ENCODE results near the gene KRTAP5-4.
"Not testable (repeated sequence)": the region's sequence is repeated elsewhere in the genome, so short reads cannot be mapped to it uniquely, and the experiment has no call there.

KRTAP5-4 gene

GRCh38 chr11:1604711-1605110 lies 17.2 kb downstream of the KRTAP5-4 start:
- Histone ChIP-seq H3K9ac (ENCODE audit: low read length) (no peak overlapping the region), H3K4me1 (ENCODE audit: insufficient read depth, low read length) (no peaks in the 10 kb centered on the region), H3K27me3 (ENCODE audit: control insufficient read depth in 1 of 2, insufficient read depth in 2 of 2, low read length in 2 of 2) (peaks cover 0 to 16% of the 10 kb centered on the region in 2 donors)

GRCh38 chr11:1604181-1604580 lies 17.8 kb downstream of the KRTAP5-4 start:
- H3K9me3 ChIP-seq (ENCODE audit: low read length): no peaks in the 10 kb centered on the region
- H3K36me3 ChIP-seq (ENCODE audit: insufficient read depth, low read length): no peaks in the 10 kb centered on the region
- H3K4me3 ChIP-seq (ENCODE audit: low read depth in 1 of 2, low read length in 2 of 2): no peak overlapping the region
- peaks cover 0 to 16% of the 10 kb centered on the region in 2 donors for H3K27me3 ChIP-seq (ENCODE audit: control insufficient read depth in 1 of 2, insufficient read depth in 2 of 2, low read length in 2 of 2)
- H3K9ac ChIP-seq (ENCODE audit: low read length): no peak overlapping the region
- H3K4me1 ChIP-seq (ENCODE audit: insufficient read depth, low read length): no peaks in the 10 kb centered on the region
- H3K27ac ChIP-seq (ENCODE audit: low read depth, low read length): no peak overlapping the region

More at GRCh38 chr11:1604711-1605110, 17.2 kb downstream of the KRTAP5-4 start:
- no peak overlapping the region for H3K4me3 ChIP-seq (ENCODE audit: low read depth in 1 of 2, low read length in 2 of 2)
- no peaks in the 10 kb centered on the region for H3K9me3 ChIP-seq (ENCODE audit: low read length)
- H3K36me3 ChIP-seq (ENCODE audit: insufficient read depth, low read length): no peaks in the 10 kb centered on the region
- H3K27ac ChIP-seq (ENCODE audit: low read depth, low read length): no peak overlapping the region

GRCh38 chr11:1603629-1604028 lies 18.3 kb downstream of the KRTAP5-4 start:
- Histone ChIP-seq H3K27me3 (ENCODE audit: control insufficient read depth in 1 of 2, insufficient read depth in 2 of 2, low read length in 2 of 2) (peaks cover 0 to 16% of the 10 kb centered on the region in 2 donors), H3K9me3 (ENCODE audit: low read length) (no peaks in the 10 kb centered on the region), H3K36me3 (ENCODE audit: insufficient read depth, low read length) (no peaks in the 10 kb centered on the region), H3K9ac (ENCODE audit: low read length) (no peak overlapping the region), H3K27ac (ENCODE audit: low read depth, low read length) (no peak overlapping the region), H3K4me3 (ENCODE audit: low read depth in 1 of 2, low read length in 2 of 2) (no peak overlapping the region), H3K4me1 (ENCODE audit: insufficient read depth, low read length) (no peaks in the 10 kb centered on the region)

GRCh38 chr11:1601663-1602062 lies 20.3 kb downstream of the KRTAP5-4 start:
- not testable (repeated sequence) for H3K27ac ChIP-seq (ENCODE audit: low read depth, low read length); H3K27me3 ChIP-seq (ENCODE audit: control insufficient read depth in 1 of 2, insufficient read depth in 2 of 2, low read length in 2 of 2); H3K36me3 ChIP-seq (ENCODE audit: insufficient read depth, low read length); H3K9ac ChIP-seq (ENCODE audit: low read length); H3K4me1 ChIP-seq (ENCODE audit: insufficient read depth, low read length); H3K9me3 ChIP-seq (ENCODE audit: low read length); H3K4me3 ChIP-seq (ENCODE audit: low read depth in 1 of 2, low read length in 2 of 2)

GRCh38 chr11:1600626-1601025 lies 21.3 kb downstream of the KRTAP5-4 start:
- Histone ChIP-seq H3K9me3 (ENCODE audit: low read length) (no peaks in the 10 kb centered on the region), H3K27ac (ENCODE audit: low read depth, low read length) (no peak overlapping the region), H3K36me3 (ENCODE audit: insufficient read depth, low read length) (no peaks in the 10 kb centered on the region), H3K9ac (ENCODE audit: low read length) (no peak overlapping the region), H3K4me3 (ENCODE audit: low read depth in 1 of 2, low read length in 2 of 2) (no peak overlapping the region), H3K4me1 (ENCODE audit: insufficient read depth, low read length) (no peaks in the 10 kb centered on the region), H3K27me3 (ENCODE audit: control insufficient read depth in 1 of 2, insufficient read depth in 2 of 2, low read length in 2 of 2) (peaks cover 0 to 8% of the 10 kb centered on the region in 2 donors)

GRCh38 chr11:1598816-1599215 lies 23.1 kb downstream of the KRTAP5-4 start:
- Histone ChIP-seq H3K4me3 (ENCODE audit: low read depth in 1 of 2, low read length in 2 of 2) (no peak overlapping the region), H3K9ac (ENCODE audit: low read length) (no peak overlapping the region), H3K36me3 (ENCODE audit: insufficient read depth, low read length) (no peaks in the 10 kb centered on the region), H3K9me3 (ENCODE audit: low read length) (no peaks in the 10 kb centered on the region), H3K27ac (ENCODE audit: low read depth, low read length) (no peak overlapping the region), H3K27me3 (ENCODE audit: control insufficient read depth in 1 of 2, insufficient read depth in 2 of 2, low read length in 2 of 2) (no peaks in the 10 kb centered on the region), H3K4me1 (ENCODE audit: insufficient read depth, low read length) (no peaks in the 10 kb centered on the region)

GRCh38 chr11:1598406-1598805 lies 23.5 kb downstream of the KRTAP5-4 start:
- not testable (repeated sequence) for H3K9ac ChIP-seq (ENCODE audit: low read length); H3K9me3 ChIP-seq (ENCODE audit: low read length); H3K27me3 ChIP-seq (ENCODE audit: control insufficient read depth in 1 of 2, insufficient read depth in 2 of 2, low read length in 2 of 2); H3K36me3 ChIP-seq (ENCODE audit: insufficient read depth, low read length); H3K4me1 ChIP-seq (ENCODE audit: insufficient read depth, low read length); H3K27ac ChIP-seq (ENCODE audit: low read depth, low read length); H3K4me3 ChIP-seq (ENCODE audit: low read depth in 1 of 2, low read length in 2 of 2)

- no peaks in the 10 kb centered on the region for H3K27me3 ChIP-seq (ENCODE audit: control insufficient read depth in 1 of 2, insufficient read depth in 2 of 2, low read length in 2 of 2)
- H3K4me3 ChIP-seq (ENCODE audit: low read depth in 1 of 2, low read length in 2 of 2): no peak within 1 kb of the TSS
- no peak within 1 kb of the TSS for H3K27ac ChIP-seq (ENCODE audit: low read depth, low read length)
- no peaks in the 10 kb centered on the region for H3K4me1 ChIP-seq (ENCODE audit: insufficient read depth, low read length)
- H3K36me3 ChIP-seq (ENCODE audit: insufficient read depth, low read length): no peaks in the 10 kb centered on the region
- H3K9ac ChIP-seq (ENCODE audit: low read length): no peak within 1 kb of the TSS
- H3K9me3 ChIP-seq (ENCODE audit: low read length): no peaks in the 10 kb centered on the region
Observed at GRCh38 chr11:1597994-1598380, 24.0 kb downstream of the KRTAP5-4 start, which contains the start of gene KRTAP5-2. TSS of gene KRTAP5-2 (minus strand) at chr11:1598294. CDS start at chr11:1598250, 44 bp downstream.

- Histone ChIP-seq H3K4me3 (ENCODE audit: low read depth in 1 of 2, low read length in 2 of 2) (no peak overlapping the region), H3K27me3 (ENCODE audit: control insufficient read depth in 1 of 2, insufficient read depth in 2 of 2, low read length in 2 of 2) (no peaks in the 10 kb centered on the region), H3K27ac (ENCODE audit: low read depth, low read length) (no peak overlapping the region), H3K4me1 (ENCODE audit: insufficient read depth, low read length) (no peaks in the 10 kb centered on the region), H3K36me3 (ENCODE audit: insufficient read depth, low read length) (no peaks in the 10 kb centered on the region), H3K9me3 (ENCODE audit: low read length) (no peaks in the 10 kb centered on the region), H3K9ac (ENCODE audit: low read length) (no peak overlapping the region)
Observed at GRCh38 chr11:1597331-1597993, 24.5 kb downstream of the KRTAP5-4 start.

GRCh38 chr11:1596576-1597121 lies 25.3 kb downstream of the KRTAP5-4 start:
- H3K9ac ChIP-seq (ENCODE audit: low read length); H3K27me3 ChIP-seq (ENCODE audit: control insufficient read depth in 1 of 2, insufficient read depth in 2 of 2, low read length in 2 of 2): not testable (repeated sequence)

GRCh38 chr11:1595994-1596575 lies 25.9 kb downstream of the KRTAP5-4 start:
- H3K36me3 ChIP-seq (ENCODE audit: insufficient read depth, low read length); H3K27me3 ChIP-seq (ENCODE audit: control insufficient read depth in 1 of 2, insufficient read depth in 2 of 2, low read length in 2 of 2); H3K4me3 ChIP-seq (ENCODE audit: low read depth in 1 of 2, low read length in 2 of 2); H3K27ac ChIP-seq (ENCODE audit: low read depth, low read length); H3K9me3 ChIP-seq (ENCODE audit: low read length); H3K4me1 ChIP-seq (ENCODE audit: insufficient read depth, low read length); H3K9ac ChIP-seq (ENCODE audit: low read length): not testable (repeated sequence)

More at GRCh38 chr11:1596576-1597121, 25.3 kb downstream of the KRTAP5-4 start:
- H3K4me3 ChIP-seq (ENCODE audit: low read depth in 1 of 2, low read length in 2 of 2); H3K36me3 ChIP-seq (ENCODE audit: insufficient read depth, low read length); H3K9me3 ChIP-seq (ENCODE audit: low read length); H3K27ac ChIP-seq (ENCODE audit: low read depth, low read length); H3K4me1 ChIP-seq (ENCODE audit: insufficient read depth, low read length): not testable (repeated sequence)

GRCh38 chr11:1592628-1593027 lies 29.3 kb downstream of the KRTAP5-4 start:
- Histone ChIP-seq H3K4me1 (ENCODE audit: insufficient read depth, low read length) (no peaks in the 10 kb centered on the region), H3K27me3 (ENCODE audit: control insufficient read depth in 1 of 2, insufficient read depth in 2 of 2, low read length in 2 of 2) (no peaks in the 10 kb centered on the region), H3K4me3 (ENCODE audit: low read depth in 1 of 2, low read length in 2 of 2) (no peak overlapping the region), H3K27ac (ENCODE audit: low read depth, low read length) (no peak overlapping the region), H3K9me3 (ENCODE audit: low read length) (no peaks in the 10 kb centered on the region), H3K36me3 (ENCODE audit: insufficient read depth, low read length) (no peaks in the 10 kb centered on the region), H3K9ac (ENCODE audit: low read length) (no peak overlapping the region)

Data from muscle layer of colon (tissue), 2 donors.